ENCODE data around the gene TTBK1. TPM values are rescaled to one million over a fixed set of nuclear protein-coding genes. Genes with fewer than 3 reads are reported as not detected.

TTBK1 gene
- total RNA-seq, 1 experiment from 2014 or later: under 0.01 TPM

DNA sequence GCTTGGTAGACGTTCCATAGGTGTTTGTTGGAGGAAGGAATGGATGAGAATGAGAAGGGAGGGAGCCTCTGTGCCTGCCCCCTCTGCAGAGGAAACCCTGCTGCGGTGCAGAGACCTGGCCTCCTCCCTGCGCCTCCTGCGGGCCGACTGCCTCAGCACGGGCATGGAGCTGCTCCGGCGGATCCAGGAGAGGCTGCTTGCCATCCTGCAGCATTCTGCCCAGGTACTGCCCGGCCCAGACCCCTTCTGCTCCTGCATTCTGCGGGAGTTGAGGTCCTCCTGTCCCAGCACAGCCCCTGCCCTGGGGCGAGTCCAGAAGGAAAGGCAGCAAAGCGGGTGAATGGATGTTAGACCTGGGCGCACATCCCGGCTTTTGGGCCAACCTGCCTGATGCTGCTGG is 20.1 kb upstream of the TTBK1 start:
- no peak for DNase-seq (ENCODE audit: low read depth)

- no peak for DNase-seq (ENCODE audit: low read depth)
Measured at GRCh38 chr6:43226192-43226851, 17.0 kb upstream of the TTBK1 start.

DNA sequence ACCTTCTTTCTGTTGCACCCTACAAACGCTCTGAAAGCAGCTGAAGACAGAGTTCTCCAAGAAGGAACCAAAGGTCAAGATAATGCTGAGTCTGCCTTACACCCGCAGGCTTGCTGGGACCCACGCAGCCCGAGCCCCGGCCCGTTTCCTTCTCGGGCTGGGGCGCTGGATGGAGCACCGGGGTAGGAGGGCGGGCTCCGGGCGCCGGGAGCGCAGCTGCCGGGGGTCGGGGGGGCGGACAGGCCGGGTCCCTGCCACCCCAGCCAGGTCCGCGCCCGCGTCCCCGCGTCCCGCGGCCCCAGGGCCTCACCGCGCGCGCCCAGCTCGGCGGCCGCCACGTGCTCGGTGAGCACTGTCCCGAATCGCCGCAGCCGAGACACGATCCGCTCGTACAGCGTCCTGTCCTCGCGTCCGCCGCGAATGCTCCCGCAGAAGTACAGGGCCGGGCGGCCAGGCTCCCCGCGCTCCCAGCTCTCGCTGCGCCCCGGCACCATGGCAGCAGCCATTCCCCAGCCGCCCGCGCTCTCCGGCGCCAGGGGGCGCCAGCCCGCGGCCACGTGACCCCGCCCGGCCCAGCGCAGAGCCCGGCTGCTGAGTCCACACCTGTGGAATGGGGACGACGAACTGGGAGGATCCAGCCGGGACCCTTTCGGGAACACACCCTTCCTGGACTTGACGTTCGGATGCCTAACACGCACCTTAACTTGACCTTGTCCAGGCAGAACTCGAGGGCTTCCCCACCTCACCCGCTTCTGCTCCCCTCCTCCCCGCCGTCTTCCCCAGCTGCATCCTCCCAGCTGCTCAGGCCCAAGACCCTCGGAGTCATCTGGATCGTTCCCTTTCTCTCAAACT is 14.1 kb upstream of the TTBK1 start, which contains the start of gene DNPH1:
Gene DNPH1 (minus strand): TSS at position 531 of the 852 bp plus-strand sequence. CDS start 25 bp downstream, at position 506.
- peak; percentile 62 for DNase-seq (ENCODE audit: low read depth)

GRCh38 chr6:43229803-43230620 is 13.3 kb upstream of the TTBK1 start:
- no peak for DNase-seq (ENCODE audit: low read depth)

DNA sequence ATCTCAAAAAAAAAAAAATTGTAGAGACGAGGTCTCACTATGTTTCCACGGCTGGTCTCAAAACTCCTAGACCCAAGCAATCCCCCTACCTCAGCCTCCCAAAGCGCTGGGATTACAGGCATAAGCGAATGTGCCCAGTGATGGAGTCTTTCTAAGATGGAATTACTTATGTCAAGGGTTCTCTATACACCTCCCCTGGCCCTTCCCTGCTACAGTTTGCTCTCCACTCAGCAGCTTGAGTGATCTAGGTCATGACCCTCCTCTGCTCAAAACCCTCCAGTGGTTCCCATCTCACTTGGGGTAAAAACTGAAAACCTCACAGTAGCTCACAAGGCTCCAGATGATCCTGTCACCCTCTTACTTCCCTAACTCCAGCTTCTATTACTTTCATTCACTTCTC is 12.2 kb upstream of the TTBK1 start:
- no peak for DNase-seq (ENCODE audit: low read depth)

DNA sequence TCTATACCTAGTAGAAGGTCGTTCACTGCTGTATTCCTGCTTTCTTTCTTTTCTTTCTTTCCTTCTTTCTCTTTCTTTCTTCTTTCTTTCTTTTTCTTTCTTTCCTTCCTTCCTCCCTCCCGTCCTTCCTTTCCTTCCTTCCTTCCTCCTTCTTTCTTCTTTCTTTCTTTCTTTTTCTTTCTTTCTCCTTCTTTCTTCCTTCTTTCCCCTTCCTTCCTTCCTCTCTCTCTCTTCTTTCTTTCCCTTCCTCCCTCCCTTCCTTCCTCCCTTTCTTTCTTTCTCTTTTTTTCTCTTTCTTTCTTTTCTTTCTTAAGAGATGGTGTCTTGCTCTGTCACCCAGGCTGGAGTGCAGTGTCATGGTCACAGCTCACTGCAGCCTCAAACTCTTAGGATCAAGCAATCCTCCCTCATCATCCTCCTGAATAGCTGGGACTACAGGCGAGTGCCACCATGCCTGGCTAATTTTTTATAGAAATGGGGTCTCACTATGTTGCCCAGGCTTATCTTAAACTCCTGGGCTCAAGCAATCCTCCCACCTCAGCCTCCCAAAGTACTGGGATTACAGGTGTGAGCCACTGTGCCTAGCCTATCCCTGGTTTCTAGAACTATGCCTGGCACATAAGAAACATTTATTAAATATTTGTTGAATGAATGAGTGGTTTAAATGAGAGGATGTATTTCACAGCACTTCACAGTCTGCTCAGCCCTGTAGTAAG is 11.4 kb upstream of the TTBK1 start:
- no peak for DNase-seq (ENCODE audit: low read depth)

DNA sequence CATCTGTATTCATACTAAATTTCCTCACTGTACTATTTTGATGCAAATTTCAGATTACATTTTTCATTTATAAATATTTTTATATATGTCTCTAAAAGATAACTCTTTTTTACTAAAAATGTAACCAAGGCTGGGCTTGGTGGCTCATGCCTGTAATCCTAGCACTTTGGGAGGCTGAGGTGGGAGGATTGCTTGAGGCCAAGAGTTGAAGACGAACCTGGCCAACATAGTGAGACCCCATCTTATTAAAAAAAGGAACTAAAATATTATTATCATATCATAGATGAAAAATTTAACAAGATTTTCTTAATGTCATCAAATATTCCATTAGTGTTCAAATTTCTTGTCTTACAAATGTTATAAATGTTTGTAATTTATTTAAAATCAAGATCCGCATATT is 7.4 kb upstream of the TTBK1 start:
- no peak for DNase-seq (ENCODE audit: low read depth)

- no peak for DNase-seq (ENCODE audit: low read depth)
Measured at GRCh38 chr6:43239054-43239453, 4.2 kb upstream of the TTBK1 start.

DNA sequence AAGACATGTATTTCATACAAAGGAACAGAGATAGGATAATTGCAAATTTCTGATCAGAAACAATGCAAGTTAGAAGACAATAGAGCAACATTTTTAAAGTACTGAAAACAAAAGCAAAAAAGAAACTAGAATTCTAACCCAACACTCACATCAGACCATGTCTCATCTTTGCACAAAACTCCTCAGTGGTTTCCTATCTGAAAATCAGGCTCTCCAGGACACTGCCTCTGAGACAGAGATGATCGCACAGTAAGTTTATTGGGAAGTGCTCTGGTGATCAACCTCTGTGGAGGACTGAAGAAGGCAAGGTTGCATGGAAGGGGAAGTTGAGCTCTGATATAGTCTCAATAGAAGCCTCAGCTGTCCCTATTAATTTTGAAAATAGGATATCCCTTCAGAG is 2.3 kb upstream of the TTBK1 start:
- DNase-seq (ENCODE audit: low read depth): no peak

GRCh38 chr6:43241446-43241845 is 1.8 kb upstream of the TTBK1 start:
- DNase-seq (ENCODE audit: low read depth): no peak

DNA sequence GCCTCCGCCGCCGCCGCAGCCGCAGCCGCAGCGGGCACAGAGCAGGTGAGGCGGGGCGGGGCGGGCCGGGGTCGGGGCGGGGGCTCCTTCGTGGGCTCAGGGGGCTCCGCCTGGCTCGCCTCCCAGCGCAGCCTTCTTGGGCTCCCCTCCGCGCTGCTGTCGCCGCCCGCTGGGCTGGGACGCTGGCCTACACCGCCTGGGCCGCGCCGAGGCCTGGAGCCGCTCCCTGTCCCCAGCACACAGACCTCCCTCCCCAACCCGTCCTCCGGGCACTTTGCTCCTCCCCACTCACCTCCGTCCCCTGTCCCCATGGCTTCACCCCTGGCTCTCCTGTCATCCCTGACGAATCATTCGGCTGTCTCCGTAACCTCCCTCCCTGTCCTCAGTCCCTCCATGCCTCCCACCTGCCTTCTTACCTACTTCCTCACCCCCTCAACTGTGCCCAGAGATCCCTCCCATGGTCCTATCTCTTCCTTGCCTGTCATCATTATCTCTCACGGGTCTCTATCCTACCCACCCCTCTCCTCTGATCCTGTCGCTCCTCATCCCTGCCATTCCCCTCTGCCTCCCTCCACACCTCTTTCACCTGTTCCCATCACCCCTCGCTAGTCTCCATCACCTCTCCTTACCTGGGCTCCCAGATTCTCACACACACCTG is 512 bp downstream of the TTBK1 start:
- DNase-seq (ENCODE audit: low read depth): no peak

- peak; percentile 64 for DNase-seq (ENCODE audit: low read depth)
Measured at GRCh38 chr6:43246301-43247113, 3.2 kb downstream of the TTBK1 start.

GRCh38 chr6:43247114-43247999 is 4.1 kb downstream of the TTBK1 start:
- DNase-seq (ENCODE audit: low read depth): peak; percentile 75

GRCh38 chr6:43248101-43248500 is 4.8 kb downstream of the TTBK1 start:
- no peak for DNase-seq (ENCODE audit: low read depth)

- no peak for DNase-seq (ENCODE audit: low read depth)
Measured at GRCh38 chr6:43248791-43249190, 5.5 kb downstream of the TTBK1 start.

DNA sequence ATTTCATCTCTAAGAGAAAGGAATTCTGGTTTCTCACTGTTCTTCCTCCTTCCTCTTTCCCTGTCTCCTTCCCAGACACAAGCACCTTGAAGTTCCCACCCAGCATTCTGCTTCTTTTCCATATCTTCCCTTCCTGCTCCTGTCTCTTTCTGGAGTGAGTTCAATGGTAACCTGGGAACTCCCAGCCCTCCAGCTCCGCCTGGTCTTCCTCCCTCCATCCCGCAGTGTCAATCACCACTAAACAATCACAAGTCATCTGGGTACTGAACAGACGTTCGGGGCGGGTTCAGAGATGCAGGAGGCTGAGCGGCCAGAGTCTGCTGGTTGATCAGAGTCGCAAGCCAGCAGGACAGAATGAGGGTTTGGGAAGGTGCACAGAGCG is 7.7 kb downstream of the TTBK1 start:
- no peak for DNase-seq (ENCODE audit: low read depth)

DNA sequence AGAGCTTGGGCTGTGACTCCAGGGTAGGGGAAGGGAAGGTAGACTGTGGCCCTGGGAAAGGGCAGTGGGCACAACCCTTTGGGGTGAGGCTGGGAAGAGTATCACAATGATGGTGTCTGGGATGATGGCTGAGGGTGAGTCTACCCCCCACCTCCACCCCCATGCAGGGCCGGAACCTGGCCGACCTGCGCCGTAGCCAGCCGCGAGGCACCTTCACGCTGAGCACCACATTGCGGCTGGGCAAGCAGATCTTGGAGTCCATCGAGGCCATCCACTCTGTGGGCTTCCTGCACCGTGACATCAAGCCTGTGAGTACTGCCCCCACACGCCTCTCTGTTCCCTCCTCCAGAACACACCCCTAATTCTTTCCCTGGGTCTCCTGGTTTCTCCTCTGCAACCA is 10.1 kb downstream of the TTBK1 start:
- DNase-seq (ENCODE audit: low read depth): no peak

DNA sequence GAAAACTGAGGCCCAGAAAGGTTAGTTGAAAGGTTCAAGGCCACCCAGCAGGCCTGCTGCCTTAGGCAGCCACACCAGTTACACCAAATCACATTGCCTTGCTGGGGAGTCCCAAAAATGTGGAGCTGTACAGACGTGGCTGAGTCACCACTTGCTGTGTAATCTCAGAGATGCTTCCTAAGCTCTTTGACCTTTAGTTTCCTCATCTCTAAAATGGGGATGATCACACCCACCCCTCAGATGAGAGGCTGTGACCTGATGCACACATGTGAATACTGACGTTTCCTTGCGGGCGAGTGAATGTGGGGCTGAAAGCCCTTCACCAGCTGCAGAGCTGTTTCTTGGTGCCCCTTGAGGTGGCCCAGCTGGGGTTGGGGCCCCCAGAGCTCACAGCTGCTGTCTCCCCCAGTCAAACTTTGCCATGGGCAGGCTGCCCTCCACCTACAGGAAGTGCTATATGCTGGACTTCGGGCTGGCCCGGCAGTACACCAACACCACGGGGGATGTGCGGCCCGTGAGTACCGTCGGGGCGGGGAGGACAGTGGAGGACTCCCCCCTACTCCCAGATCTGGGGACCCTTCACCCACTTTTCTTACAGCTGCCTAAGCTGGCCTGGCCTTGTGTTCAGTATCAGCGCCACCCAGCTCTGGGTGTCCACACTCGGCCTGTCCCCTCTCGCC is 11.0 kb downstream of the TTBK1 start:
- DNase-seq (ENCODE audit: low read depth): no peak

DNA sequence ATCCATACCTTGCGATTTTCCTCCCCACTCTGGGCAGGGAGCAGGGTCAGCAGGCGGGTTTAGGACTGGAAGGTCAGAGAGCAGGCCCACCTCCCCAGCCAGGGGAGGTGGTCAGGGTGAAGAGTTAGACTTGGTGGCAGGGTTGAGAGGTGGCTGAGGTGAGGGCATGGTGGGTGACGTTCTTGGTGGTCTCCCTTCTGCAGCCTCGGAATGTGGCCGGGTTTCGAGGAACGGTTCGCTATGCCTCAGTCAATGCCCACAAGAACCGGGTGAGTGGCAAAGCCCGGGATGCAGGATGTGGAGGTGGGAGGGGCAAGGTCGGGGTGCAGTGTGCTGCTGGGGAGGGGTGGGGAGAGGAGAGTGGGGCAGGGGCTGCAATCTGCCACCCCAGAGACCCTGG is 11.6 kb downstream of the TTBK1 start:
- DNase-seq (ENCODE audit: low read depth): no peak
